WTC11 (cell line): ENCODE data around the gene MOB2. TPM values are rescaled to one million over a fixed set of nuclear protein-coding genes. Genes with fewer than 3 reads are reported as not detected.

ENCODE experiments used
- ATAC-seq: fragments of 200-7000 bp; cut with Tn5 transposase; 2 replicates; pipeline ENCODE4 v1.10.0; 2021; ENCODE audit warnings: mild to moderate bottlenecking, moderate library complexity
- CTCF ChIA-PET: fragments of 300-600 bp; sonication (Branson Sonifier 250); formaldehyde crosslinking; loops from one replicate; lab custom pipeline; 2021; ENCODE audit warnings: antibody characterized with exemption; lab: Charles Lee
- POLR2A ChIA-PET: fragments of 350-600 bp; sonication (Branson Sonifier 250); formaldehyde crosslinking; loops from one replicate; lab custom pipeline; 2021; ENCODE audit warnings: antibody characterized with exemption; lab: Charles Lee
- DNase-seq: peaks from one replicate; pipeline ENCODE4 v3.0.0; 2021; ENCODE audit warnings: low spot score
- H3K27ac Mint-ChIP-seq: 2 replicates; pipeline ENCODE4 v1.8.0; 2021; ENCODE audit warnings: mixed read lengths
- H3K27me3 Mint-ChIP-seq: 2 replicates; pipeline ENCODE4 v1.8.0; 2021; ENCODE audit warnings: low read depth, mild to moderate bottlenecking, moderate library complexity, mixed read lengths
- H3K36me3 Mint-ChIP-seq: 2 replicates; pipeline ENCODE4 v1.8.0; 2021; ENCODE audit warnings: mixed read lengths
- H3K4me1 Mint-ChIP-seq: 2 replicates; pipeline ENCODE4 v1.8.0; 2022; ENCODE audit warnings: mixed read lengths
- H3K4me3 Mint-ChIP-seq: 2 replicates; pipeline ENCODE4 v1.8.0; 2021; ENCODE audit warnings: mild to moderate bottlenecking, moderate library complexity, mixed read lengths
- H3K9me3 Mint-ChIP-seq: 2 replicates; pipeline ENCODE4 v1.8.0; 2021; ENCODE audit warnings: mixed read lengths
- AFF4 ChIP-seq: sonication (generic); formaldehyde crosslinking; IDR thresholded peaks from 2 replicates; pipeline ENCODE4 v1.8.1; 2023; ENCODE audit warnings: mild to moderate bottlenecking, missing genetic modification reagents, borderline replicate concordance
- CTCF ChIP-seq: fragments of 200-600 bp; IDR thresholded peaks from 2 replicates; pipeline ENCODE4 v1.8.0; 2022; ENCODE audit warnings: antibody characterized with exemption
- ERG ChIP-seq: fragments of 250-450 bp; sonication (Bioruptor Pico); IDR thresholded peaks from 2 replicates; pipeline ENCODE4 v1.8.0; 2021; ENCODE audit warnings: mild to moderate bottlenecking
- FOXP1 ChIP-seq: sonication (generic); formaldehyde crosslinking; IDR thresholded peaks from 2 replicates; pipeline ENCODE4 v1.8.0; 2022; ENCODE audit warnings: missing genetic modification reagents, mild to moderate bottlenecking, moderate library complexity, borderline replicate concordance
- GTF2I ChIP-seq: fragments of 250-450 bp; sonication (Bioruptor Pico); conservative IDR thresholded peaks from 2 replicates; pipeline ENCODE4 v1.4.0; 2021; ENCODE audit warnings: mild to moderate bottlenecking
- MAX ChIP-seq: sonication (generic); formaldehyde crosslinking; IDR thresholded peaks from 2 replicates; pipeline ENCODE4 v1.8.0; 2022; ENCODE audit warnings: mild to moderate bottlenecking, missing genetic modification reagents
- NR1H2 ChIP-seq: sonication (generic); formaldehyde crosslinking; IDR thresholded peaks from 2 replicates; pipeline ENCODE4 v1.9.0; 2021; ENCODE audit warnings: mild to moderate bottlenecking, moderate library complexity, missing genetic modification reagents
- NR2C2 ChIP-seq: sonication (generic); formaldehyde crosslinking; IDR thresholded peaks from 2 replicates; pipeline ENCODE4 v1.8.0; 2022; ENCODE audit warnings: mild to moderate bottlenecking, missing genetic modification reagents
- PRRX2 ChIP-seq: fragments of 250-450 bp; sonication (Bioruptor Pico); IDR thresholded peaks from 2 replicates; pipeline ENCODE4 v1.8.0; 2021; ENCODE audit warnings: mild to moderate bottlenecking
- STAT6 ChIP-seq: sonication (generic); formaldehyde crosslinking; conservative IDR thresholded peaks from 2 replicates; pipeline ENCODE4 v1.8.1; 2023; ENCODE audit warnings: mild to moderate bottlenecking, low read depth, missing genetic modification reagents, moderate library complexity
- TCF7 ChIP-seq: sonication (generic); formaldehyde crosslinking; IDR thresholded peaks from 2 replicates; pipeline ENCODE4 v1.8.0; 2022; ENCODE audit warnings: mild to moderate bottlenecking, low read depth, missing genetic modification reagents, moderate library complexity
- ZBTB43 ChIP-seq: sonication (generic); formaldehyde crosslinking; IDR thresholded peaks from 2 replicates; pipeline ENCODE4 v1.8.1; 2023; ENCODE audit warnings: mild to moderate bottlenecking, missing genetic modification reagents
- ZNF121 ChIP-seq: sonication (generic); formaldehyde crosslinking; IDR thresholded peaks from 2 replicates; pipeline ENCODE4 v1.8.0; 2023; ENCODE audit warnings: missing genetic modification reagents
- ZNF396 ChIP-seq: fragments of 250-450 bp; sonication (Bioruptor Pico); IDR thresholded peaks from 2 replicates; pipeline ENCODE4 v1.8.0; 2021; ENCODE audit warnings: mild to moderate bottlenecking, moderate library complexity, borderline replicate concordance
- ZSCAN18 ChIP-seq: fragments of 250-450 bp; sonication (Bioruptor Pico); IDR thresholded peaks from 2 replicates; pipeline ENCODE4 v2.1.2; 2022; ENCODE audit warnings: mild to moderate bottlenecking, moderate library complexity
- total RNA-seq: library from RNA; stranded (reverse); gene quantifications from 3 replicates; pipeline ENCODE4 v1.2.3, GENCODE V29; 2021

Gene MOB2
- total RNA-seq, 1 experiment from 2014 or later, result 21.7 TPM

- DNase-seq (no peak), ATAC-seq (no peak)
- Mint-ChIP-seq H3K9me3 (no peaks in the 10 kb centered on the region), H3K36me3 (no peaks in the 10 kb centered on the region), H3K4me1 (peaks cover 9% of the 10 kb centered on the region), H3K27me3 (no peaks in the 10 kb centered on the region), H3K27ac (no peak overlapping the region; the same call in 1 of the 2 replicates), H3K4me3 (no peak overlapping the region)
- CTCF ChIA-PET, result interaction anchor here (1.0 to 4.3 kb wide), 5 partner anchors 16 to 74 kb away, joined by 3 to 12 read pairs (median 5); no protein-coding TSS in a partner anchor
- POLR2A ChIA-PET, result no interaction called here
- TF ChIP-seq FOXP1 (CRISPR knock-in tag) (no peak), AFF4 (CRISPR knock-in tag) (no peak), TCF7 (CRISPR knock-in tag) (no peak), CTCF (no peak), ZSCAN18 (CRISPR knock-in tag) (no peak)
- TF ChIP-seq, all 79 proteins: peak for 0
These were observed 35.0 kb upstream of the MOB2 start for GRCh38 chr11:1521382-1522080.

GRCh38 chr11:1520663-1521267 lies 34.2 kb upstream of the MOB2 start:
- no peaks in the 10 kb centered on the region for H3K27me3 Mint-ChIP-seq
- no peaks in the 10 kb centered on the region for H3K36me3 Mint-ChIP-seq
- no peak for ATAC-seq
- no peaks in the 10 kb centered on the region for H3K9me3 Mint-ChIP-seq
- H3K4me3 Mint-ChIP-seq, result no peak overlapping the region
- H3K4me1 Mint-ChIP-seq, result peaks cover 9% of the 10 kb centered on the region
- H3K27ac Mint-ChIP-seq, result peak overlapping the region; percentile 57
- no peak for DNase-seq
- POLR2A ChIA-PET, result no interaction called here
- CTCF ChIA-PET, result interaction anchor here (1.0 to 4.3 kb wide), 4 partner anchors 15 to 74 kb away, joined by 3 to 12 read pairs (median 4); no protein-coding TSS in a partner anchor
- TF ChIP-seq NR2C2 (CRISPR knock-in tag), result no peak
- TF ChIP-seq TCF7 (CRISPR knock-in tag), result no peak
- no peak for TF ChIP-seq PRRX2 (CRISPR knock-in tag)
- TF ChIP-seq NR1H2 (CRISPR knock-in tag), result no peak
- no peak for TF ChIP-seq ERG
- TF ChIP-seq ZNF121 (CRISPR knock-in tag), result no peak
- TF ChIP-seq ZBTB43, result no peak
- no peak for TF ChIP-seq STAT6 (CRISPR knock-in tag)
- TF ChIP-seq AFF4 (CRISPR knock-in tag), result no peak
- TF ChIP-seq MAX (CRISPR knock-in tag), result no peak
- TF ChIP-seq ZNF396 (CRISPR knock-in tag), result no peak
- no peak for TF ChIP-seq GTF2I
